NCI-H1092 treated with DMSO at 0.1 percent for 48 hours (cell line): ENCODE measurements around the gene CAMK2G.
"Not testable (repeated sequence)": the region's sequence is repeated elsewhere in the genome, so short reads cannot be mapped to it uniquely, and the experiment has no call there.

ENCODE experiments used
- DNase-seq: peaks from one replicate; lab custom pipeline; 2025; lab: John Stamatoyannopoulos, UW

The CAMK2G gene

DNA sequence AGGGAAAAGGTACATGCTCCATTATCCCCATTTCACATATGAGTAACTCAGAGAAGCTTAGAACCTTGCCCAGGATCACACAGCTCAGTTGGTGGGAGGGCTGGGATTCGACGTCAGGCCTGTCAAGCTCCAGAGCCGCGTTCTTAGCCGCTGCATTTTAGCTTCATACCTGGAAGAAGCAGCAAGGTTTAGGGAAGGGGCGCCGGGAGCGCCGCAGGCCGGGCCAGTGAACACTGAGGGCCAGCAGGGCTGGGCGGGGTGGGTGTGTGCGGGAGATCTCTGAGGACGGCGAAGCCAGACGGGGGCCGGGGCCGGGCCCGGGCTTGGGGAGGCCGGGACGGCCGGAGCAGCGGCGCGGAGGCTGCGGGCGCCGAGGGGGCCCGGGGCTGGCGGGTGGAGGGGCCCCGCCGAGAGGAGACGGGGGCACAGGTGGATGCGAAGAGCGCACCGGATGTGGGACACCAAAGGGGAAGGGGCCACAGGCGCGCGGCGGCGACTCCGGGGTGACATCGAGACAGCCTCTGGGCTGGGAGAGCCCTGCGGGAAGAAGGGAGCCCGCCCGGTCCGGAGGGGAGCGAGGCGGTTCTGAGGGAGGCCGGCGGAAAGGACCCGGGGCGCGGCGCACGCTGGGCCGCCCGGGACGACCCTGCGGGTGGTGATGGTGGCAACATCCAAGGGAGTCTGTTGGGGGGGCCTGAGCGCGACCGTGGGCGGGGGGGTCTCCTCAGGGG lies 63.5 kb downstream of the CAMK2G start:
- peak; percentile 24 for DNase-seq

DNA sequence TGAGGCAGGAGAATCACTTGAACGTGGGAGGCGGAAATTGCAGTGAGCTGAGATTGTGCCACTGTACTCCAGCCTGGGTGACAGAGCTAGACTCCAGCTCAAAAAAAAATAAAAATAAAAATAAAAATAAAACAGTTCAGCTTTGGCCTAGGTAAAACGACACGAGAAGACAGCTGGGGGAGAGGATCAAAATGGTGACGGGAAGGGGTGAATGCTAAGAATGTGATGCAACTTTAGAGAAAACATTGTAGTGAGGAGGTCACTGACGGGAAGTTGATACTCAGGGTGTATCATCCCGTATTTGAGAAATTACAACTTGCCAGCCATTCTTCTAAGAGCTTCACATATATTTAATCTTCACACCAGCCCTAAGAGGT lies 64.0 kb downstream of the CAMK2G start:
- no peak for DNase-seq

DNA sequence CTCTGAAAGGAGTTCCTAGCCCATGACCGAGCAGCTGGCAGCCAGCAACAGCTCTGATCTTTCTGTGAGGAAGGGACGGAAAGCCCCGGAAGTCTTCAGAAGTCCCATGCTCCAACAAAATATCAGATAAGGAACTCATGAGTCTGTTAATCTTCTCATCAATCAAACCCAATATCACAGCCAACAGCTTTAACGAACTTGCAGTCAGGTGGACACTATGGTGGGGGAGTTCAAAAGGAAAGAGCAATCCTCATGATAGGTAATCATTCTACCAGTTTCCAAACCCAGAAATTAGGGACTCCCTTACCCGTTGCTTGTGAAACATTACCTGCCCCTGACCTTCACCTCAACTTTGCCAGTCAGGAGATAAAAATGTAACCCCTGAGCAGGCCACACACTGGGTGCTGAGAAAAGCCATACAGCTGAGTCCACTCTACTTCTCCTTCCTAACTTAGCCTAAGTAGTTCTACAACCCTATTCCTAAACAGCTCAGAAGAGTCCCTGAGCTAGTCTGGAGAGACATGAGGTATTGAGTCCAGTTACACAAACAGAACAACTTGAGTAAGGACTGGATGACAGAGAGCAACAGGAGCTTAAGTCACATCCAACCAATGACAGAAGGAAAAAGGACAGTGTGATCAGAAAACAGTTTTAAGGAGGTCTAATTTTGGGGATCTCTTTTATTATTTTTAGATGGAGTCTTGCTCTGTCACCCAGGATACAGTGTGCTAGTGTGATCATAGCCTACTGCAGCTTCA lies 65.1 kb downstream of the CAMK2G start:
- no peak for DNase-seq

GRCh38 chr10:73808021-73808815 lies 66.1 kb downstream of the CAMK2G start:
- DNase-seq: no peak

DNA sequence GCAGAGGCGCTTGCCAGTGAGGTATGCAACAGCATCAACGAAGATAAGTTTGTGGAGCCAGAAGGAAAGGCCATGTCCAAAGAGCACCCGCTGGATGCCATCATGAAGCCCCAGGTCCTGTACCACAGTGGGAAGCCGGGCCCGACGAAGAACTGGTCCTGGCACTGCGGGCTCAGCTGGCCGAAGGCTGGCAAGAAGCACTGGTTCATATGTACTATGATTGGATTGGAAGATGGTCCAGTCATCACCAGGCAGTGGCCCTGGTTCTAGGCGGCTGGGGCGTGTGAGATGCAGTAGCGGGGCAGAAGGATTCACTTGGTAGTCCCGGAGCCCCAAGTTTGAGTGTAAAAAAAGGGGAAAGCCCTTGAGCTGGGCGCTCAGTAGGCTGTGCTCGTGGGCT lies 66.9 kb downstream of the CAMK2G start:
- DNase-seq: no peak

GRCh38 chr10:73806176-73806950 lies 68.0 kb downstream of the CAMK2G start:
- DNase-seq: no peak

- DNase-seq: no peak
Measured at GRCh38 chr10:73803680-73804286, 70.6 kb downstream of the CAMK2G start.

DNA sequence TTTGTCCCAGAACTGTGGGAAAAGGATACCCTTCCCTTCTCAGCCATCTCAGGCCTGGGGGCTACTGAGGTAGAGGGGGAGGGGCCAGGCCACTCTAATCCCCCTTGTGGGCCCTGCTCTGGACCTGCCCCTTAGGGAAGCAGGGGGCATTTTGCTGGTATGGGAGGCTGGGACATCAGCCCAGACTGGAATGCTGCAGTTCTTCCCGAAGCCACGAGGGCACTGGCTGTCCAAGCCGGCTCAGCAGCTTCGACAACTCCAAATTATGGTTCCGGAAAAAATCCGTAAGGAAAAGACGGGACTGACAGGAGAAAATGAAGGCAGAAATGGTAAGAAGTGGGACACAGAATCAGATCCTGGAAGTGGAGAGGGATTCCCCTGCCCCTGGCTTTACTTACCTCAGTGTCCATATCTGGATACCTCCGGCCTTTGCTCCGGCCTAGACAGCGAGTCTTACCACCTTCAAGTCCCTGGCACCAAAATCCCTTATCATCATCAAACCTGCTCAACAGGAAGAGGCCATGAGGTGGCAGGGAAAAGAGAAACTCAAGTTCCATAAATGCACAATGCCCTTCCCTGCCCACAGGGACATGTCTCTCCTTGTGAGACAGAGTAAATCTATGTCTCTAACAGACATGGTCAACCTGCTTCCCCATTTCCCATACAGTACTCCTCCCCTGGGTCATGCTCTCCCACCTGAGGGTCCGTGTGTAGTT lies 71.9 kb downstream of the CAMK2G start:
- no peak for DNase-seq

- no peak for DNase-seq
Measured at GRCh38 chr10:73801253-73801590, 73.1 kb downstream of the CAMK2G start.

DNA sequence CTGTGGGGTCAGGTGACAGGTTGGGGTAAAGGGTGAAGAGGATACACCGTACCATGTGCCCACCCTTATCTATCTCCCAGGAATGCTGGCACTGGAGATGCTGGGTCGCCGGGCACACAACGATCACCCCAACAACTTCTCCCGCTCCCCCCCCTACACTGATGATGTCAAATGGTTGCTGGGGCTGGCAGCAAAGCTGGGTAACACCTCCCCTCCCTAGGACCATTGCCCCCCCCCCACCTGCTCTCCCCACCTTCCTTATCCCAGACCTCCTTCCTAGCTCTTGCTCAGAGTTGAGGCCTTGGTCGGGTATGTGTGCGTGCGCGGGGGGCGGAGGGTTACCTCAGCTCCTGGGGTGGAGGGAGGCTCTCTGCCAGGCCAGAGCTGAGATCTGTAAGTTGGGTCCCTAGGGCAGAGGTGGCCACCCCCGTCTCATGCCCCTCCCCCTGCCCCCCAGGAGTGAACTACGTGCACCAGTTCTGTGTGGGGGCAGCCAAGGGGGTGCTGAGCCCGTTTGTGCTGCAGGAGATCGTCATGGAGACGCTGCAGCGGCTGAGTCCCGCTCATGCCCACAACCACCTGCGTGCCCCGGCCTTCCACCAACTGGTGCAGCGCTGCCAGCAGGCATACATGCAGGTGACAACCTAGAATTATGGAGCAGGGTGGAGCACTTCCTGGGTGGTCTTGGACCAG lies 73.6 kb downstream of the CAMK2G start:
- no peak for DNase-seq

- DNase-seq: no peak
Measured at GRCh38 chr10:73799899-73800559, 74.3 kb downstream of the CAMK2G start.

DNA sequence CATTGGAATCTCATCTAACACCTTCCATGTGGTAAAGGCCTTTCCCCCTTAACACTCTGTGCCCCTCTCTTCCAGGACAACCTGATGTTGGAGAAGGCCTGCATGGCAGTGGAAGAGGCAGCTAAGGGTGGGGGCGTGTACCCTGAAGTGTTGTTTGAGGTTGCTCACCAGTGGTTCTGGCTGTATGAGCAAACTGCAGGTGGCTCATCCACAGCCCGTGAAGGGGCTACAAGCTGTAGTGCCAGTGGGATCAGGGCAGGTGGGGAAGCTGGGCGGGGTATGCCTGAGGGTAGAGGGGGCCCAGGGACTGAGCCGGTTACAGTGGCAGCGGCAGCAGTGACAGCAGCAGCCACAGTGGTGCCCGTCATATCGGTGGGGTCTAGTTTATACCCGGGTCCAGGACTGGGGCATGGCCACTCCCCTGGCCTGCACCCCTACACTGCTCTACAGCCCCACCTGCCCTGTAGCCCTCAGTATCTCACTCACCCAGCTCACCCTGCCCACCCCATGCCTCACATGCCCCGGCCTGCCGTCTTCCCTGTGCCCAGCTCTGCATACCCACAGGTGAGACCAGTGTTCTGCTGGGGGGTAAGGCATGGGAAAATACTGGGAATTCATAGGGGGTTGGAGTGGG lies 75.3 kb downstream of the CAMK2G start:
- DNase-seq: no peak

DNA sequence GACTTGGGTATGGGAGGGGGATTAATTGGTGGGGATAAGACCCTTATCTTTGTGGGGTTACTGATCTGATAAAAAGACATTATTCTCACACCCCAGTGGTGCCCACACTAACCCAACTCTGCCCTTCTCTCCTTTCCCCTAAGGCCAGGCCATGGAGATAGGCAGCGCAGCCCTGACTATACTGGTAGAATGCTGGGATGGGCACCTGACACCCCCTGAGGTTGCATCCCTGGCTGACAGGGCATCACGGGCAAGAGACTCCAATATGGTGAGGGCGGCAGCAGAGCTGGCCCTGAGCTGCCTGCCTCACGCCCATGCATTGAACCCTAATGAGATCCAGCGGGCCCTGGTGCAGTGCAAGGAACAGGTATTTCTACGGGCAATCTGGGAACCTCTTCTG lies 76.3 kb downstream of the CAMK2G start:
- DNase-seq: no peak

DNA sequence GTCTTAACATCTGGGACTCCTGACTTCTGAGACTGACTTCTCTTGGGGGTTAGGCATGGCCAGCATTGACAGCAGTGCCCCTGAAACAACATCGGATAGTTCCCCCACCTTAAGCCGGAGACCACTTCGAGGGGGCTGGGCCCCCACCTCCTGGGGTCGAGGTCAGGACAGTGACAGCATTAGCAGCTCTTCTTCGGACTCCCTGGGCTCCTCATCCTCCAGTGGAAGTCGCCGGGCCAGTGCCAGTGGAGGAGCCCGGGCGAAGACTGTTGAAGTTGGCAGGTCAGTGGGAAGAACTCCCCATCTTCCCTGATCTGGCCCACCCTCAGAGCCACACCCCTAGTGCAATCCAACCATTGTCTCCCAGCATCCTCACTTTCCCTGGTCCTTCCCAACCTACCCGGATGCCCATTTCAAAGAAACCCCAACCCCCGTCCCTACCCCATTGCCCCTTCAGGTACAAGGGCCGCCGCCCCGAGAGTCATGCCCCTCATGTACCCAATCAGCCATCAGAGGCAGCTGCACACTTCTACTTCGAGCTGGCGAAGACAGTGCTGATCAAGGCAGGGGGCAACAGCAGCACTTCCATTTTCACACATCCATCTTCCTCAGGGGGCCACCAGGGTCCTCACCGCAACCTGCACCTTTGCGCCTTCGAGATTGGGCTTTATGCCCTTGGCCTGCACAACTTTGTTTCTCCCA lies 76.9 kb downstream of the CAMK2G start:
- DNase-seq: no peak

- no peak for DNase-seq
Measured at GRCh38 chr10:73796766-73797165, 77.6 kb downstream of the CAMK2G start.

DNA sequence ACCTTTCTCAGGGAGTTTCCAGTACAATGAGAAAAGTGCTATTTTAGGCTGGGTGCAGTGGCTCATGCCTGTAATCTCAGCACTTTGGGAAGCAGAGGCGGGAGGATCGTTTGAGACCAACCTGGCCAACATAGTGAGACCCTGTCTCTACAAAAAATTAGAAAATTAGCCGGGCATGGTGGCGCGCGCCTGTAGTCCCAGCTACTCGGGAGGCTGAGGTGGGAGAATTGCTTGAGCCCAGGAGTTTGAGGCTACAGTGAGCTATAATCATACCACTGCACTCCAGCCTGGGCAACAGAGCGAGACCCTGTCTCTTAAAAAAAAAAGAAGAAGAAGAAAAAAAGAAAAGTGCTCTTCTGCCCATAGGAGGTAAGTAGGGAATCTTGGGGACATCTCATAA lies 78.3 kb downstream of the CAMK2G start:
- DNase-seq: not testable (repeated sequence)

DNA sequence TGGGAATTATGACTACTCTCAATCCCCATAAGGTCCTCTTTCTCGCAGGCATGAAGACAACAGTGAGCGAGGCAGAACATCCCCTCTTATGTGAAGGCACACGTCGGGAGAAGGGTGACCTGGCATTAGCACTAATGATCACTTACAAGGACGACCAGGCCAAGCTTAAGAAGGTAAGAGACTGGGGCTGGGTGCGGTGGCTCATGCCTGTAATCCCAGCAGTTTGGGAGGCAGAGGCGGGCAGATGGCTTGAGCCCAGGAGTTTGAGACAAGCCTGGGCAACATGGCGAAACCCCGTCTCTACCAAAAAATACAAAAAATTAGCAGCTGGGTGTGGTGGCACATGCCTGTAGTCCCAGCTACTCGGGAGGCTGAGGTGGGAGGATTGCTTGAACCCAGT lies 78.9 kb downstream of the CAMK2G start:
- DNase-seq: not testable (repeated sequence)

GRCh38 chr10:73793456-73793855 lies 80.9 kb downstream of the CAMK2G start:
- no peak for DNase-seq

DNA sequence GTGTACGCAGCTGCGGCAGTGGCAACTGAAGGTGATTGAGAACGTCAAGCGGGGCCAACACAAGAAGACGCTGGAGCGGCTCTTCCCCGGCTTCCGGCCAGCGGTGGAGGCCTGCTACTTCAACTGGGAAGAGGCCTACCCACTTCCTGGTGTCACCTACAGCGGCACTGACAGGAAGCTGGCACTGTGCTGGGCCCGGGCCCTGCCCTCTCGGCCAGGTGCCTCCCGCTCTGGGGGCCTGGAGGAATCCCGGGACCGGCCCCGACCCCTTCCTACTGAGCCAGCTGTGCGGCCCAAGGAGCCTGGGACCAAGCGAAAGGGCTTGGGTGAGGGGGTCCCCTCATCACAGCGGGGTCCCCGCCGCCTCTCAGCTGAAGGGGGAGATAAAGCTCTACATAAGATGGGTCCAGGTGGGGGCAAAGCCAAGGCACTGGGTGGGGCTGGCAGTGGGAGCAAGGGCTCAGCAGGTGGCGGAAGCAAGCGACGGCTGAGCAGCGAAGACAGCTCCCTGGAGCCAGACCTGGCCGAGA lies 82.4 kb downstream of the CAMK2G start:
- DNase-seq: no peak
